ENCODE data around the gene HSD17B8.

Gene HSD17B8

GRCh38 chr6:33248643-33248931, 44.1 kb downstream of the HSD17B8 start:
- ChIA-PET POLR2A (interaction anchor here (0.9 to 2.2 kb wide), 5 partner anchors 23 to 269 kb away, joined by 3 to 10 read pairs (median 3); partner anchors contain the start of genes HSD17B8, RPS18 and VPS52), CTCF (interaction anchor here (0.8 to 2.2 kb wide), 32 partner anchors 9 to 364 kb away, joined by 3 to 20 read pairs (median 4); partner anchors contain the start of genes B3GALT4, HSD17B8, RING1 and RPS18)
- peaks cover 0 to 2% (median 0%) of the 10 kb centered on the region in 5 experiments for H3K27me3 ChIP-seq (replicated peaks in 2 of 5; ENCODE audit: control insufficient read depth in 4 of 5, insufficient read depth in 5 of 5, low read length in 4 of 5)
- H3K4me3 ChIP-seq (ENCODE audit: control insufficient read depth in 1 of 7, extremely low read depth in 1 of 7, insufficient read depth in 4 of 7, low read depth in 2 of 7, low read length in 6 of 7): peak overlapping the region; percentile 44 to 86 (median 74)
- H3K27ac ChIP-seq (ENCODE audit: insufficient read depth in 1 of 2, low read depth in 1 of 2, low read length in 2 of 2, poor library complexity in 1 of 2, severe bottlenecking in 2 of 2): peak overlapping the region; percentile 81 to 94
- H3K4me1 ChIP-seq (ENCODE audit: control extremely low read depth in 1 of 4, control insufficient read depth in 4 of 4, insufficient read depth in 4 of 4, low read length in 3 of 4): peaks cover 10 to 27% (median 25%) of the 10 kb centered on the region in 4 experiments
- 2% methylated on average over 14 of the region's 18 CpGs for WGBS (ENCODE audit: insufficient coverage)
- H3K9me3 ChIP-seq (ENCODE audit: control extremely low read depth in 1 of 5, control insufficient read depth in 4 of 5, insufficient read depth in 2 of 5, low read depth in 1 of 5, low read length in 4 of 5): no peaks in the 10 kb centered on the region
- peak; percentile 55 to 74 (median 67) for DNase-seq
- peaks cover 0 to 13% (median 7%) of the 10 kb centered on the region in 4 experiments for H3K36me3 ChIP-seq (ENCODE audit: control insufficient read depth in 4 of 4, insufficient read depth in 4 of 4, low read length in 3 of 4)

GRCh38 chr6:33248932-33249731, 44.7 kb downstream of the HSD17B8 start:
- H3K27me3 ChIP-seq (replicated peaks in 2 of 5; ENCODE audit: control insufficient read depth in 4 of 5, insufficient read depth in 5 of 5, low read length in 4 of 5): peaks cover 0 to 2% (median 0%) of the 10 kb centered on the region in 5 experiments
- WGBS (ENCODE audit: insufficient coverage): under 1% methylated on average over 37 of the region's 58 CpGs

GRCh38 chr6:33249732-33250630, 45.5 kb downstream of the HSD17B8 start:
- peak overlapping the region; percentile 89 to 94 for H3K27ac ChIP-seq (ENCODE audit: insufficient read depth in 1 of 2, low read depth in 1 of 2, low read length in 2 of 2, poor library complexity in 1 of 2, severe bottlenecking in 2 of 2)
- no peak for DNase-seq
- CTCF ChIA-PET: interaction anchor here (0.5 to 2.9 kb wide), 14 partner anchors 11 to 296 kb away, joined by 3 to 15 read pairs (median 6); partner anchors contain the start of genes RING1, RPS18 and VPS52
- 30% methylated on average over 12 of the region's 15 CpGs for WGBS (ENCODE audit: insufficient coverage)
- POLR2A ChIA-PET: interaction anchor here (0.6 to 2.2 kb wide), 4 partner anchors 21 to 278 kb away, joined by 3 to 10 read pairs (median 4); partner anchors contain the start of genes RPS18 and VPS52
- H3K27me3 ChIP-seq (replicated peaks in 2 of 5; ENCODE audit: control insufficient read depth in 4 of 5, insufficient read depth in 5 of 5, low read length in 4 of 5): peaks cover 0 to 2% (median 0%) of the 10 kb centered on the region in 5 experiments
- H3K9me3 ChIP-seq (ENCODE audit: control extremely low read depth in 1 of 5, control insufficient read depth in 4 of 5, insufficient read depth in 2 of 5, low read depth in 1 of 5, low read length in 4 of 5): no peaks in the 10 kb centered on the region
- peaks cover 0 to 13% (median 7%) of the 10 kb centered on the region in 4 experiments for H3K36me3 ChIP-seq (ENCODE audit: control insufficient read depth in 4 of 4, insufficient read depth in 4 of 4, low read length in 3 of 4)
- peaks cover 10 to 27% (median 25%) of the 10 kb centered on the region in 4 experiments for H3K4me1 ChIP-seq (ENCODE audit: control extremely low read depth in 1 of 4, control insufficient read depth in 4 of 4, insufficient read depth in 4 of 4, low read length in 3 of 4)
- H3K4me3 ChIP-seq (ENCODE audit: control insufficient read depth in 1 of 7, extremely low read depth in 1 of 7, insufficient read depth in 4 of 7, low read depth in 2 of 7, low read length in 6 of 7): peak overlapping the region; percentile 70 to 86 (median 74)

More at GRCh38 chr6:33248932-33249731, 44.7 kb downstream of the HSD17B8 start:
- H3K4me3 ChIP-seq (ENCODE audit: control insufficient read depth in 1 of 7, extremely low read depth in 1 of 7, insufficient read depth in 4 of 7, low read depth in 2 of 7, low read length in 6 of 7): peak overlapping the region; percentile 70 to 86 (median 74)
- peaks cover 0 to 13% (median 7%) of the 10 kb centered on the region in 4 experiments for H3K36me3 ChIP-seq (ENCODE audit: control insufficient read depth in 4 of 4, insufficient read depth in 4 of 4, low read length in 3 of 4)
- peak overlapping the region; percentile 89 to 94 for H3K27ac ChIP-seq (ENCODE audit: insufficient read depth in 1 of 2, low read depth in 1 of 2, low read length in 2 of 2, poor library complexity in 1 of 2, severe bottlenecking in 2 of 2)
- POLR2A ChIA-PET: interaction anchor here (0.6 to 2.2 kb wide), 6 partner anchors 21 to 269 kb away, joined by 3 to 10 read pairs (median 4); partner anchors contain the start of genes HSD17B8, RPS18 and VPS52
- peak; percentile 99 to 100 (median 100) for DNase-seq
- peaks cover 10 to 27% (median 25%) of the 10 kb centered on the region in 4 experiments for H3K4me1 ChIP-seq (ENCODE audit: control extremely low read depth in 1 of 4, control insufficient read depth in 4 of 4, insufficient read depth in 4 of 4, low read length in 3 of 4)
- CTCF ChIA-PET: interaction anchor here (0.7 to 2.9 kb wide), 34 partner anchors 10 to 365 kb away, joined by 3 to 20 read pairs (median 4); partner anchors contain the start of genes B3GALT4, HSD17B8, PFDN6 and RING1
- no peaks in the 10 kb centered on the region for H3K9me3 ChIP-seq (ENCODE audit: control extremely low read depth in 1 of 5, control insufficient read depth in 4 of 5, insufficient read depth in 2 of 5, low read depth in 1 of 5, low read length in 4 of 5)

- no peak for DNase-seq
- no peak overlapping the region for H3K4me3 ChIP-seq (ENCODE audit: control insufficient read depth in 1 of 7, extremely low read depth in 1 of 7, insufficient read depth in 4 of 7, low read depth in 2 of 7, low read length in 6 of 7)
- peaks cover 0 to 13% (median 7%) of the 10 kb centered on the region in 4 experiments for H3K36me3 ChIP-seq (ENCODE audit: control insufficient read depth in 4 of 4, insufficient read depth in 4 of 4, low read length in 3 of 4)
- ChIA-PET POLR2A (no interaction called here), CTCF (interaction anchor here (0.9 to 2.9 kb wide), 8 partner anchors 12 to 156 kb away, joined by 3 to 11 read pairs (median 4); partner anchors contain the start of genes RGL2, RPS18 and VPS52)
- peak overlapping the region in 1 of 2 experiments; percentile 94 for H3K27ac ChIP-seq (ENCODE audit: insufficient read depth in 1 of 2, low read depth in 1 of 2, low read length in 2 of 2, poor library complexity in 1 of 2, severe bottlenecking in 2 of 2)
- H3K27me3 ChIP-seq (replicated peaks in 2 of 5; ENCODE audit: control insufficient read depth in 4 of 5, insufficient read depth in 5 of 5, low read length in 4 of 5): peaks cover 0 to 2% (median 0%) of the 10 kb centered on the region in 5 experiments
- H3K4me1 ChIP-seq (ENCODE audit: control extremely low read depth in 1 of 4, control insufficient read depth in 4 of 4, insufficient read depth in 4 of 4, low read length in 3 of 4): peaks cover 10 to 27% (median 25%) of the 10 kb centered on the region in 4 experiments
- WGBS (ENCODE audit: insufficient coverage): 94% methylated on average over 13 of the region's 13 CpGs
- H3K9me3 ChIP-seq (ENCODE audit: control extremely low read depth in 1 of 5, control insufficient read depth in 4 of 5, insufficient read depth in 2 of 5, low read depth in 1 of 5, low read length in 4 of 5): no peaks in the 10 kb centered on the region
These were observed 46.3 kb downstream of the HSD17B8 start for GRCh38 chr6:33250731-33251130.

GRCh38 chr6:33251395-33252012, 47.0 kb downstream of the HSD17B8 start:
- H3K27me3 ChIP-seq (replicated peaks in 2 of 5; ENCODE audit: control insufficient read depth in 4 of 5, insufficient read depth in 5 of 5, low read length in 4 of 5): peaks cover 0 to 2% (median 0%) of the 10 kb centered on the region in 5 experiments
- peaks cover 0 to 14% (median 8%) of the 10 kb centered on the region in 4 experiments for H3K36me3 ChIP-seq (ENCODE audit: control insufficient read depth in 4 of 4, insufficient read depth in 4 of 4, low read length in 3 of 4)
- ChIA-PET POLR2A (no interaction called here), CTCF (interaction anchor here (0.9 to 2.9 kb wide), 3 partner anchors 11 to 48 kb away, joined by 3 to 11 read pairs (median 9); partner anchors contain the start of genes RGL2, RPS18 and VPS52)
- no peak for DNase-seq
- H3K9me3 ChIP-seq (ENCODE audit: control extremely low read depth in 1 of 5, control insufficient read depth in 4 of 5, insufficient read depth in 2 of 5, low read depth in 1 of 5, low read length in 4 of 5): no peaks in the 10 kb centered on the region
- no peak overlapping the region for H3K27ac ChIP-seq (ENCODE audit: insufficient read depth in 1 of 2, low read depth in 1 of 2, low read length in 2 of 2, poor library complexity in 1 of 2, severe bottlenecking in 2 of 2)
- 78% methylated on average over 6 of the region's 6 CpGs for WGBS (ENCODE audit: insufficient coverage)
- H3K4me3 ChIP-seq (ENCODE audit: control insufficient read depth in 1 of 7, extremely low read depth in 1 of 7, insufficient read depth in 4 of 7, low read depth in 2 of 7, low read length in 6 of 7): no peak overlapping the region
- H3K4me1 ChIP-seq (ENCODE audit: control extremely low read depth in 1 of 4, control insufficient read depth in 4 of 4, insufficient read depth in 4 of 4, low read length in 3 of 4): peaks cover 10 to 27% (median 25%) of the 10 kb centered on the region in 4 experiments

- Histone ChIP-seq H3K36me3 (ENCODE audit: control insufficient read depth in 4 of 4, insufficient read depth in 4 of 4, low read length in 3 of 4) (peaks cover 0 to 22% (median 11%) of the 10 kb centered on the region in 4 experiments), H3K4me3 (ENCODE audit: control insufficient read depth in 1 of 7, extremely low read depth in 1 of 7, insufficient read depth in 4 of 7, low read depth in 2 of 7, low read length in 6 of 7) (no peak overlapping the region), H3K27ac (ENCODE audit: insufficient read depth in 1 of 2, low read depth in 1 of 2, low read length in 2 of 2, poor library complexity in 1 of 2, severe bottlenecking in 2 of 2) (no peak overlapping the region), H3K4me1 (ENCODE audit: control extremely low read depth in 1 of 4, control insufficient read depth in 4 of 4, insufficient read depth in 4 of 4, low read length in 3 of 4) (peaks cover 10 to 27% (median 24%) of the 10 kb centered on the region in 4 experiments), H3K9me3 (ENCODE audit: control extremely low read depth in 1 of 5, control insufficient read depth in 4 of 5, insufficient read depth in 2 of 5, low read depth in 1 of 5, low read length in 4 of 5) (no peaks in the 10 kb centered on the region), H3K27me3 (replicated peaks in 2 of 5; ENCODE audit: control insufficient read depth in 4 of 5, insufficient read depth in 5 of 5, low read length in 4 of 5) (no peaks in the 10 kb centered on the region)
- ChIA-PET POLR2A (no interaction called here), CTCF (interaction anchor here (0.9 kb wide), 1 partner anchor 47 kb away, joined by 3 read pairs; no protein-coding TSS in a partner anchor)
- DNase-seq: no peak
These were observed 48.3 kb downstream of the HSD17B8 start for GRCh38 chr6:33252759-33253158.
